ENCODE data around the gene MAGI2.

DNA sequence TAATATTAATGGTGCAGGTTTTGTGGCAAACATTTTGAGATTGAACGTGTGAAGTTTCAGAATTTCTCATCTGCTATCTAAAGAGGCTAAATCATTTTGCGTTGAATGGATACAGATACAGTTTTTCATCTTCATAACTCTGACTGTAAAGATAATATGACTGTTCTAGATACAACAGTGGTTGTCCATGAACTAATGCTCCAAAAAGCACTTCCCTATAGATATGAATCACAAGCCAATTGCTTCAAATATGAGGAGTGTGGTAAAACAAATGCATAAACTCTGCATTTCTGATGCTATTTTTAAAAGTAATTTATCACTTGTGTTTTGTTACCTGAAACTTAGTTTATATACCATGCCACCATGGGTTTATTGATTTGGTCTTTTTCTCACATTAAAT, 750.1 kb downstream of the MAGI2 start:
- TF ChIP-seq YY1 (IDR thresholded peaks at IDR 0.05; ENCODE audit: extremely low read depth, insufficient replicate concordance, low read depth, low read length) = no peak
- TF ChIP-seq, protein P1, sequence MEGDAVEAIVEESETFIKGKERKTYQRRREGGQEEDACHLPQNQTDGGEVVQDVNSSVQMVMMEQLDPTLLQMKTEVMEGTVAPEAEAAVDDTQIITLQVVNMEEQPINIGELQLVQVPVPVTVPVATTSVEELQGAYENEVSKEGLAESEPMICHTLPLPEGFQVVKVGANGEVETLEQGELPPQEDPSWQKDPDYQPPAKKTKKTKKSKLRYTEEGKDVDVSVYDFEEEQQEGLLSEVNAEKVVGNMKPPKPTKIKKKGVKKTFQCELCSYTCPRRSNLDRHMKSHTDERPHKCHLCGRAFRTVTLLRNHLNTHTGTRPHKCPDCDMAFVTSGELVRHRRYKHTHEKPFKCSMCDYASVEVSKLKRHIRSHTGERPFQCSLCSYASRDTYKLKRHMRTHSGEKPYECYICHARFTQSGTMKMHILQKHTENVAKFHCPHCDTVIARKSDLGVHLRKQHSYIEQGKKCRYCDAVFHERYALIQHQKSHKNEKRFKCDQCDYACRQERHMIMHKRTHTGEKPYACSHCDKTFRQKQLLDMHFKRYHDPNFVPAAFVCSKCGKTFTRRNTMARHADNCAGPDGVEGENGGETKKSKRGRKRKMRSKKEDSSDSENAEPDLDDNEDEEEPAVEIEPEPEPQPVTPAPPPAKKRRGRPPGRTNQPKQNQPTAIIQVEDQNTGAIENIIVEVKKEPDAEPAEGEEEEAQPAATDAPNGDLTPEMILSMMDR (IDR thresholded peaks at IDR 0.05 in 2 of 3, conservative IDR thresholded peaks at IDR 0.05 in 1 of 3; ENCODE audit: borderline replicate concordance in 1 of 3, insufficient read depth in 1 of 3, low read depth in 2 of 3, low read length in 2 of 3) = no peak
- no peak for TF ChIP-seq SRF (IDR thresholded peaks at IDR 0.05; ENCODE audit: low read depth)
- no peak for TF ChIP-seq MAX (IDR thresholded peaks at IDR 0.05)
- TF ChIP-seq FOSL1 (IDR thresholded peaks at IDR 0.05; ENCODE audit: low read depth) = no peak
- TF ChIP-seq POLR2A (IDR thresholded peaks at IDR 0.05; ENCODE audit: borderline replicate concordance, extremely low read depth, insufficient read depth, insufficient read length) = no peak
- no peak for TF ChIP-seq SP1 (IDR thresholded peaks at IDR 0.05; ENCODE audit: low read depth)
- TF ChIP-seq ZFX (IDR thresholded peaks at IDR 0.05) = no peak
- no peak for TF ChIP-seq JUND (IDR thresholded peaks at IDR 0.05)
- no peak for TF ChIP-seq EGR1 (IDR thresholded peaks at IDR 0.05; ENCODE audit: low read depth)
- no peak for TF ChIP-seq POLR2AphosphoS5 (IDR thresholded peaks at IDR 0.05; ENCODE audit: low read depth, low read length)
